Ectodermal cell (in vitro differentiated cells): ENCODE data around the gene CBX4.
A peak's percentile ranks its signal among the peaks of the same experiment; 100 is the strongest.

ENCODE experiments used
- H3K27ac ChIP-seq: 2 replicates; pipeline ENCODE4 v1.7.0; 2013; ENCODE audit warnings: mild to moderate bottlenecking, low read depth, low read length; ENCODE audit not compliant: insufficient read depth, poor library complexity, severe bottlenecking
- H3K27me3 ChIP-seq: 2 replicates; pipeline ENCODE4 v1.7.0; 2013; ENCODE audit warnings: mild to moderate bottlenecking, low read length; ENCODE audit not compliant: insufficient read depth, control insufficient read depth, poor library complexity, severe bottlenecking
- H3K36me3 ChIP-seq: one replicate; pipeline ENCODE4 v1.7.0; 2013; ENCODE audit warnings: low read length; ENCODE audit not compliant: control insufficient read depth, insufficient read depth
- H3K4me1 ChIP-seq: one replicate; pipeline ENCODE4 v1.7.0; 2013; ENCODE audit warnings: low read length; ENCODE audit not compliant: control insufficient read depth, insufficient read depth
- H3K4me3 ChIP-seq: 2 replicates; pipeline ENCODE4 v1.7.0; 2013; ENCODE audit warnings: low read depth, low read length, control low read depth; ENCODE audit not compliant: insufficient read depth
- H3K9me3 ChIP-seq: 2 replicates; pipeline ENCODE4 v1.7.0; 2013; ENCODE audit warnings: mild to moderate bottlenecking, low read length, moderate library complexity; ENCODE audit not compliant: control insufficient read depth
- WGBS, 2 experiments: methylation state at CpG; one replicate each; pipeline ENCODE4 v1.1.7; 2013; ENCODE audit warnings: missing lambda C conversion rate in 2 of 2; 5-methylcytosine and 5-hydroxymethylcytosine counted together

Gene CBX4

GRCh38 chr17:79850571-79851460 lies 11.6 kb upstream of the CBX4 start:
- Histone ChIP-seq H3K4me1 (peaks cover 8% of the 10 kb centered on the region), H3K27ac (no peak overlapping the region), H3K27me3 (peaks cover 15% of the 10 kb centered on the region), H3K9me3 (no peaks in the 10 kb centered on the region), H3K4me3 (no peak overlapping the region), H3K36me3 (no peaks in the 10 kb centered on the region)
- WGBS, 2 experiments: 91 to 92% methylated on average over 18 of the region's 18 CpGs

DNA sequence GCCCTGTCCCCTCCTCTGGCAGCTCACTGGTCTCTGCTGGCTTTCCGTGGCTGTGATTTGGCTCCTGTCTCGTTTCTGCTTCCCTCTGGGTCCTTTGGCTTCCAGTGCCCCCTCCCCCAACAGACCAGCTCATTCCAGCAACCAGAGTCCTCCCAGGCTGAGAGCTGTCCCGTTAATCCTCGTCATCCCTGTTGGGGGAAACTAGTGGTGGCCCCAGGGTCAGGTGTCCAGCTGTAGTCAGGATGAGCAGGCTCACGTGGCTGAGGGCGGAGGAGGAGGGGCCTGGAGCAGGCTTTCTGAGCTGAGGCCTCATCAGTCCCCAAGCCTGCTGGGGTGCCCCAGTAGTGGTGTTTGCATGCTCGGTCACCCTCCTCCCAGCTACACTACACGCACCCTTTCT lies 10.7 kb upstream of the CBX4 start:
- Histone ChIP-seq H3K4me3 (no peak overlapping the region), H3K27me3 (peaks cover 24% of the 10 kb centered on the region), H3K27ac (no peak overlapping the region), H3K9me3 (no peaks in the 10 kb centered on the region), H3K36me3 (no peaks in the 10 kb centered on the region), H3K4me1 (peaks cover 11% of the 10 kb centered on the region)
- WGBS, 2 experiments: 44 to 47% methylated on average over 8 of the region's 8 CpGs

DNA sequence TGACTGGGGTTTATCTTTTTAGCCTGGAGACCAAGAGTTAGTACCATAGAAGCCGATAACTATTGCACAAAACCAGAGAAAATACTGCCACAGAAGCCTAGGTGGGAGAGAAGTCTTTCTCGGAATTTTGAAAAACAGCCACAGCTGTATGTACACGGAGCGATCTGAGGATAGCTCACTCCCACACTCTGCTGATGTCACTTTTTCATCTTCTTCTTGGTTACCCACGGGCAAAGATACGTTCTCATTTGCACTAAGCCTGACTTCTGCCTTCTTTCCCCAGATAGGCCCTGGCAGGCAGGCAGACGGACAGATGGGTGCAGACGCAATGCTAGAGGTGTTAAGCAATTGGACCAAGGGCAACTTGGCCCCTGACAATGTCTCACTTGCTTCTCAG lies 9.1 kb upstream of the CBX4 start:
- H3K9me3 ChIP-seq: no peaks in the 10 kb centered on the region
- H3K27ac ChIP-seq: no peak overlapping the region
- 94% methylated on average over 8 of the region's 8 CpGs for WGBS, 2 experiments
- H3K27me3 ChIP-seq: peaks cover 39% of the 10 kb centered on the region
- no peak overlapping the region for H3K4me3 ChIP-seq
- H3K36me3 ChIP-seq: no peaks in the 10 kb centered on the region
- peaks cover 12% of the 10 kb centered on the region for H3K4me1 ChIP-seq

DNA sequence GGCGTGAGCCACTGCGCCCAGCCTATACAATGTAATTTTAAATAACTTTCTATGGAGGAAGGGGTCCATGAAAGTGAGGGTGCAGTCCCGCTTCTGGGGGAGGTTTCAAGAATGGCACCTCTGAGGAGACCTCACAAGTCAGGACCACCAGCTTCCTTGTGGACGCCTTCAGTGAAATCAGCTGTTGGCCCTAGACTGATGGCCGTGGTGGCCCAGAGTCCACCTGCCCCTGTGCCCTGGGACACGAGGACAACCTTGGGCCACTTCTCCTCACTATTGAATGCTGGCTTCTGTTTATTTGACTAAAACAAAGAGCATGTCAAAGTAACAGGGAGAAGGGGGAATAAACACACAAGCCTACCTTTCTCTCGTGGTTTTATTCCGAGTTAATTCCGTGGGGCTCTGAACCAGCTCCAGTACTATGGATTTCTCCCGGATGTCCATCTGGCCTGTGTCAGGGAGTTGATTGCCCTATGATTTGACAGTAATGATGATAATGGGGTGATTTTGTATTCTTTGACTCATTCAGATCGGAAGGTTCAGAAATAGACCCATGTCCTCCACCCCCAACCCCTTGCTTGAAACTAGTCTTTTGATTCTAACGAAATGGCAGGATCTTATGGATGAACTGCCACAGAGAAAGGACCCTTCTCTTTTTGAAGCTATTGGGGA lies 8.6 kb upstream of the CBX4 start:
- H3K27ac ChIP-seq: no peak overlapping the region
- no peak overlapping the region for H3K4me3 ChIP-seq
- no peaks in the 10 kb centered on the region for H3K36me3 ChIP-seq
- peaks cover 45% of the 10 kb centered on the region for H3K27me3 ChIP-seq
- peaks cover 12% of the 10 kb centered on the region for H3K4me1 ChIP-seq
- 87% methylated on average over 11 to 12 of the region's 12 CpGs for WGBS, 2 experiments
- H3K9me3 ChIP-seq: no peaks in the 10 kb centered on the region

GRCh38 chr17:79845601-79845949 lies 6.3 kb upstream of the CBX4 start:
- Histone ChIP-seq H3K4me3 (no peak overlapping the region), H3K4me1 (peaks cover 20% of the 10 kb centered on the region), H3K36me3 (no peaks in the 10 kb centered on the region), H3K27me3 (peaks cover 67% of the 10 kb centered on the region), H3K27ac (no peak overlapping the region), H3K9me3 (no peaks in the 10 kb centered on the region)
- 38 to 47% methylated on average over 6 of the region's 7 CpGs for WGBS, 2 experiments

- Histone ChIP-seq H3K27ac (no peak overlapping the region), H3K4me1 (peaks cover 20% of the 10 kb centered on the region), H3K36me3 (no peaks in the 10 kb centered on the region), H3K9me3 (no peaks in the 10 kb centered on the region), H3K27me3 (peaks cover 73% of the 10 kb centered on the region), H3K4me3 (peak overlapping the region; percentile 44)
- WGBS, 2 experiments: 4 to 5% methylated on average over 38 of the region's 38 CpGs
Observed at GRCh38 chr17:79844869-79845600, 5.8 kb upstream of the CBX4 start.

DNA sequence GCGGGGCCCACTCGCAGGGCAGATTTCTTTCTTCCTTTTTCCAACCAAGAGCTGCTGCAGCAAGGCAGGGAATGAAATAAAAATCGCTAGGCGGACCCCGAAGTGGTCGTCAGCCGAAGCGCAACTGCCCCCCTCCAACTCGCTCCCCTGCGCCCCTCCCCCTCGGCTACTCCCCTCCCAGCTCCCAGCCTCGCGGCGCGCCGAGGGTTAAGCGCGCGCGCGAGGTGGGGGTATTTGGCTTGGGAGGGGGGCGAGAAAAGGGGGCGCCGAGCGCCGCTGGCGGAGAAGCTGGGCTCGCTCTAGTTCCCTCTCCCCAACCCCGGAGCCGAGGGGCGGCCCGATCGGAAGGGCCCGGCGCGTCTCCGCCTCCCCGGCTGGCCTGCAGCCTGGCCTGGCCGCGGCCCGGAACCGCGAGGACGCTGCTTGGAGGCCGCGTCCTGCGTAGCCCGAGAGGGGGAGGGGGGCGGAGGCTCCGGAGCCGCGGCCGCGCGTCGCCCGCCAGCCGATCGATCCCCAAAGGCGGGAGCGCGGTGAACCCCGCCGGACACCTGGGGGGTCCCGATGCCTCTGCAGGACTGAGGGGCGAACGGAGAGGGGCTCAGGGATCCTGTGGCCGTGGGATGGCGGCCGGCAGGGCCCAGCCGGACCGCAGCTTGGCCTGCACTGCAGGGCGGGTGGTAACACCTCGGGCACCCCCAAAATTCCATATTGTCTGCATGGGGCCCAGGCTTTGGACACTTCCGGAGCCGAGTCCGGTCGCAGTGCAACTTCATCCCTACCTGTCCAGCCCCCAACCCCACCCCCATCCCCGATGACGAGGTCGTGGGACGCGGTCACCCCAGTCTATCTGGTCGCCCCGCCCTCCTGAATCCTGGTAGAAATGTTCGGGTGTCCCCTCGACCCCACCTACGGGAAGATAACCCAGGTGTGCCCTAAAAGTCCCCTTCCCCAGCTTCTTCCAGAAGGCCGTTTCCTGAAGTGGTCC lies 4.9 kb upstream of the CBX4 start:
- peak overlapping the region; percentile 44 for H3K4me3 ChIP-seq
- no peak overlapping the region for H3K27ac ChIP-seq
- no peaks in the 10 kb centered on the region for H3K9me3 ChIP-seq
- peaks cover 79% of the 10 kb centered on the region for H3K27me3 ChIP-seq
- no peaks in the 10 kb centered on the region for H3K36me3 ChIP-seq
- WGBS, 2 experiments: 1% methylated on average over 84 to 89 of the region's 89 CpGs
- peaks cover 12% of the 10 kb centered on the region for H3K4me1 ChIP-seq

- H3K4me1 ChIP-seq: peaks cover 12% of the 10 kb centered on the region
- no peaks in the 10 kb centered on the region for H3K36me3 ChIP-seq
- peaks cover 77% of the 10 kb centered on the region for H3K27me3 ChIP-seq
- no peaks in the 10 kb centered on the region for H3K9me3 ChIP-seq
- H3K4me3 ChIP-seq: peak overlapping the region; percentile 44
- H3K27ac ChIP-seq: no peak overlapping the region
- 1% methylated on average over 39 of the region's 39 CpGs for WGBS, 2 experiments
Observed at GRCh38 chr17:79843474-79843815, 4.2 kb upstream of the CBX4 start.

GRCh38 chr17:79842656-79843473 lies 3.6 kb upstream of the CBX4 start:
- Histone ChIP-seq H3K27ac (no peak overlapping the region), H3K4me1 (peaks cover 16% of the 10 kb centered on the region), H3K27me3 (peaks cover 75% of the 10 kb centered on the region), H3K9me3 (no peaks in the 10 kb centered on the region), H3K36me3 (no peaks in the 10 kb centered on the region), H3K4me3 (peak overlapping the region; percentile 44)
- 3% methylated on average over 66 of the region's 66 CpGs for WGBS, 2 experiments
